Activated T-cell treated with anti-CD3 and anti-CD28 coated beads, Interleukin-2, amount 50 U/mL, for 72 hours (primary cell): ENCODE data around the gene CTPS2. TPM values are rescaled to one million over a fixed set of nuclear protein-coding genes. Genes with fewer than 3 reads are reported as not detected.
"Not testable (repeated sequence)": the region's sequence is repeated elsewhere in the genome, so short reads cannot be mapped to it uniquely, and the experiment has no call there.

ENCODE experiments used
- ATAC-seq, 2 donors: fragments of 150-1000 bp; cut with Tn5 transposase; replicated peaks in 1 of 2; 2 replicates each; pipeline ENCODE4 v1.10.0; 2021; ENCODE audit warnings: moderate library complexity in 2 of 2, mild to moderate bottlenecking in 1 of 2
- DNase-seq, 2 donors: peaks; one replicate each; pipeline ENCODE4 v3.0.0; 2021 to 2022; ENCODE audit warnings: mixed read lengths in 1 of 2
- H3K27ac Mint-ChIP-seq: one replicate; pipeline ENCODE4 v1.8.0; 2022; ENCODE audit warnings: mild to moderate bottlenecking, moderate library complexity, mixed read lengths
- H3K27me3 Mint-ChIP-seq: one replicate; pipeline ENCODE4 v1.8.0; 2022; ENCODE audit warnings: low read depth, mixed read lengths
- H3K36me3 Mint-ChIP-seq, 2 donors: one replicate each; pipeline ENCODE4 v1.8.0; 2022; ENCODE audit warnings: mixed read lengths in 2 of 2, mild to moderate bottlenecking in 1 of 2; ENCODE audit not compliant: insufficient read depth in 2 of 2
- H3K4me1 Mint-ChIP-seq: one replicate; pipeline ENCODE4 v1.8.0; 2022; ENCODE audit warnings: low read depth, mixed read lengths
- H3K4me3 Mint-ChIP-seq, 2 donors: one replicate each; pipeline ENCODE4 v1.8.0; 2022; ENCODE audit warnings: mild to moderate bottlenecking in 2 of 2, mixed read lengths in 2 of 2, moderate library complexity in 2 of 2
- H3K9me3 Mint-ChIP-seq, 2 donors: one replicate each; pipeline ENCODE4 v1.8.0; 2022; ENCODE audit warnings: mixed read lengths in 2 of 2
- total RNA-seq, 2 donors: library from RNA; stranded (reverse); gene quantifications; one replicate each; pipeline ENCODE4 v1.2.3, GENCODE V29; 2022

The CTPS2 gene
- total RNA-seq, 2 donors from 2014 or later = 8.1 to 8.3 TPM

DNA sequence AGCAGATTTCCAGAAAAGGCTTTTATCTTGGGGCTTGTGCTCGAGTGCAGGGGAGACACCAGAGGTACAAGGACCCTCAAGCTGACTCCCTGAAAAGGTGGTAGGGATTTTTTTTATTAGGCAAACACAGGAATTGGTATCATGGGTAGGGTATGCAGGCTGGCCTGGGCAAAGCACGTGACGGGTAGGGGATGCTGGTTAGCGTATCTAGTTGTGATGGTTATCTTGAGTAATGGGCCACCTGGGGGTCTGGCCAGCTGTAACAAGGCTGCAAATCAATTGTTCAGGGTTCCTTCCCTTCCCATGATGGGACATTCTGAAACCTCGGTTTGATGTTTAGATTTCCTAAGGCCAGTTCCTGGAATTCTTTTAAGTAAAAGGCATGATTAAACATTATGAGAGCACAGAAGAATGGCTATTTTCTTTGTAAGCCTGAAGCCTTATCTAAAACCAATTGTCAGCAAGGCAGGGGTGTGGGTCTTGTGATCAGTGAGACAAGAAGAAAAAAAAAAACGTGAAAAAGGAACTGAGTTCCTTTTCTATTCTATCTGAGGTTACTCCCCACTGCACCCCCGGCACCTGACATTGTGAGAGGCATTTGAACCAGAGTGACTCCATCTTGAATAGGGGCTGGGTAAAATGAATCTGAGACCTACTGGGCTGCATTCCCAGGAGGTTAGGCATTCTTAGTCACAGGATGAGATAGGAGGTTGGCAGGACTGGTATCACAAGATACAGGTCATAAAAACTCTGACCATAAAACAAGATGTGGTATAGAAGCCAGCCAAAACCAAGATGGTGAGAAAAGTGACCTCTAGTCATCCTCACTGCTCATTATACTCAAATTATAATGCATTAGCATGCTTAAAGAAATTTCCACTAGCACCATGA, 126.7 kb downstream of the CTPS2 start:
- no peaks in the 10 kb centered on the region for H3K27me3 Mint-ChIP-seq
- peaks cover 5 to 11% of the 10 kb centered on the region in 2 donors for H3K36me3 Mint-ChIP-seq
- ATAC-seq (no peak), DNase-seq (no peak)
- no peak overlapping the region for H3K4me3 Mint-ChIP-seq
- no peak overlapping the region for H3K27ac Mint-ChIP-seq
- H3K9me3 Mint-ChIP-seq = peaks cover 4 to 9% of the 10 kb centered on the region in 2 donors
- H3K4me1 Mint-ChIP-seq = peaks cover 15% of the 10 kb centered on the region

DNA sequence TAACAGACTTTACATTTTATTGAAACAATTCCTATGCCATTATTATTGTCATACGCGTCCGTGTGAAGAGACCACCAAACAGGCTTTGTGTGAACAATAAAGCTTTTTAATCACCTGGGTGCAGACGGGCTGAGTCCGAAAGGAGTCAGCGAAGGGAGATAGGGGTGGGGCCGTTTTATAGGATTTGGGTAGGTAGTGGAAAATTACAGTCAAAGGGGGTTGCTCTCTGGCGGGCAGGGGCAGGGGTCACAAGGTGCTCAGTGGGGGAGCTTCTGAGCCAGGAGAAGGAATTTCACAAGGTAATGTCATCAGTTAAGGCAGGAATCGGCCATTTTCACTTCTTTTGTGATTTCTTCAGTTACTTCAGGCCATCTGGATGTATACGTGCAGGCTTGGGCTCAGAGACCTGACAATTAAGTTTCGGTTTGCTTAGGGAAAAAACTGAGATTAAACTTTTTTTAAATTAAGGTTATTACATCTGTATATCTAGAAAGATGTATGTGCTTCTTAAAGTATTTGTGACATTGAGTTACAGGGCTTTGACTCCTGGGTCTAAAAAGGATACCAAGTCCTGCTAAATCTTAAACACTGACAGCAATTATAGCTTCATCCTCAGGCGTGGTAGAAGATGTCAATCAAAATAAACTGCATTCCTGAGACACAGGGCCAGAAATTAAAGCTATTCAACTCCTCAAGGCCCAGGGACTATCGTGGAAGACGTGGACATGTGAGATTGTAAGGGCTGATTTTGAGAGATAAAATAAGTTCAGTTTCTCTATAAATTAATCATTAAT, 132.3 kb downstream of the CTPS2 start:
- not testable (repeated sequence) for ATAC-seq, H3K4me1 Mint-ChIP-seq, H3K27me3 Mint-ChIP-seq, DNase-seq, H3K27ac Mint-ChIP-seq, H3K4me3 Mint-ChIP-seq
- Mint-ChIP-seq H3K36me3 (peaks cover 7 to 11% of the 10 kb centered on the region in 2 donors), H3K9me3 (peaks cover 5 to 11% of the 10 kb centered on the region in 2 donors)

DNA sequence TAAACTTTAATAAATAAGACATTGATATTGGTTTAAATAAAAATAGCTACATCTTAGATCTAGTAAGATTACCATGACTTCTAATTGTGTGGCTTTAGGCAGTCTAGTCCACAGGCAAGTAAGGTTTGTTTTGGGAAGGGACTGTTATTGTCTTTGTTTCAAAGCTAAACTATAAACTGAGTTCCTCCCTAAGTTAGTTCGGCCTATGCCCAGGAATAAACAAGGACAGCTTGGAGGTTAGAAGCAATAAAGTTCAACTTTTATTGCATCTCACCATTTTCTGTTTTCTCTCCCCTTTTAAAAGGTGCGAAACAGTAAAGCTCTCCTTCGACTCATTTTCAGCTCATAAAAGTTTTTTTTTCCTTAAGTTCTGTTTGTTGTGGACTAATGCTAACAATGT, 133.0 kb downstream of the CTPS2 start:
- Mint-ChIP-seq H3K9me3 (peaks cover 5 to 11% of the 10 kb centered on the region in 2 donors), H3K27ac (no peak overlapping the region), H3K36me3 (peaks cover 7 to 11% of the 10 kb centered on the region in 2 donors), H3K4me3 (no peak overlapping the region), H3K27me3 (peaks cover 9% of the 10 kb centered on the region), H3K4me1 (no peaks in the 10 kb centered on the region)
- DNase-seq (no peak), ATAC-seq (no peak)

DNA sequence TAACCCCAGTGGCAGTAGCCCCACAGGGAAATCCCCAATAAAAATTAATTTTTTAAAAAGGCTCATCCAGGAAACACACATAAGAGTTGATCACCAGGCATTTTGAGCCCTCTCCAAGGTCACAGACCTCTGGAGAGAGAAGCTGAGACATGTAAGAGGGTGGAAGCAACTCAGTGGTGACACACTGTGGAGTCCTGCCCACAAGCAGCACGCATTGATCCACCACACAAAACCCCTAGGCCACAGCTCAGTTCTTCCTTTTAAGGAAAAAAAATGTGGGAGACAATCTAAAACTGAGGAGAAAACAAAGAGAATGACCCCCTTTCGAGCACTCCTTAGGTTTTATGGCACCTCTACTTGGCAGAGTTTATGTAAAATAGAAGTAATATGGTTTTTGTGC, 134.3 kb downstream of the CTPS2 start:
- no peak overlapping the region for H3K27ac Mint-ChIP-seq
- H3K27me3 Mint-ChIP-seq = peaks cover 9% of the 10 kb centered on the region
- H3K36me3 Mint-ChIP-seq = peaks cover 6 to 11% of the 10 kb centered on the region in 2 donors
- ATAC-seq = no peak
- H3K9me3 Mint-ChIP-seq = peaks cover 5% of the 10 kb centered on the region in 2 donors
- H3K4me3 Mint-ChIP-seq = no peak overlapping the region
- DNase-seq = no peak
- no peaks in the 10 kb centered on the region for H3K4me1 Mint-ChIP-seq

DNA sequence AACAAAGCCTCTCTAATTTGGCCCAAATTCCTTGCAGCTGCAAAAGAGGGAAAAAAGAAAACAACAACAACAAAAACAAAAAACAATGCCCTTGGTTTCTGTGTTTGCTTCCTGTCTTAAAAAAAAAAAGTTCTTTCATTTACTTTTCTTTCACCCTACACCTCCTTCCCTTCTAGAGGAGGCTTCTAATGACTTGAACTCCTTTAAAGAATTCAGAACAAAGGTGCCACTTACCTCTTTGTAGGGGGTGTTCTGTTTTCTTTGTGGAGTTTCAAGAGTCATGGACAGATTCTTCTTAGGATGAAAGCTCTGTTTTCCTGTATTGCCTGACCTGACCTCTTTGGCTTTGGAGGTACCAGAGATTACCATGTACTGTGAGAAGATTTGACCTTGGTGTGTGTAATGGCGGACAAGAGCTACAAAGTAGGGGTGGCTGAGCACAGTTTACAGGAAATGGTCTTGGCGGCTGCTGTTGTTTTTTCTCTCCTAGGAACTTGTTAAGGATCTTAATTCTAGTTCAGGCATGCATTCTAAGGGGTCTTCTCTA, 134.9 kb downstream of the CTPS2 start:
- DNase-seq (no peak), ATAC-seq (no peak)
- peaks cover 3 to 4% of the 10 kb centered on the region in 2 donors for H3K9me3 Mint-ChIP-seq
- H3K27ac Mint-ChIP-seq = no peak overlapping the region
- peaks cover 4 to 9% of the 10 kb centered on the region in 2 donors for H3K36me3 Mint-ChIP-seq
- H3K4me1 Mint-ChIP-seq = no peaks in the 10 kb centered on the region
- H3K27me3 Mint-ChIP-seq = peaks cover 9% of the 10 kb centered on the region
- H3K4me3 Mint-ChIP-seq = no peak overlapping the region

DNA sequence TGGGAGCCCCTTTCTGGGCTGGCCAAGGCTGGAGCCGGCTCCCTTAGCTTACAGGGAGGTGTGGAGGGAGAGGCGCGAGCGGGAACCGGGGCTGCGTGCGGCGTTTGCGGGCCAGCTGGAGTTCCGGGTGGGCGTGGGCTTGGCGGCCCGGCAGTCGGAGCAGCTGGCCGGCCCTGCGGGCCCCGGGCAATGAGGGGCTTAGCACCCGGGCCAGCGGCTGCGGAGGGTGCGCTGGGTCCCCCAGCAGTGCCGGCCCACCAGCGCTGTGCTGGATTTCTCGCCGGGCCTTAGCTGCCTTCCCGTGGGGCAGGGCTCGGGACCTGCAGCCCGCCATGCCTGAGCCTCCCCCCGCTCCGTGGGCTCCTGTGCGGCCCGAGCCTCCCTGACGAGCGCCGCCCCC, 137.1 kb downstream of the CTPS2 start:
- not testable (repeated sequence) for H3K9me3 Mint-ChIP-seq, DNase-seq, H3K4me3 Mint-ChIP-seq, H3K27ac Mint-ChIP-seq, H3K36me3 Mint-ChIP-seq, H3K4me1 Mint-ChIP-seq, H3K27me3 Mint-ChIP-seq, ATAC-seq

DNA sequence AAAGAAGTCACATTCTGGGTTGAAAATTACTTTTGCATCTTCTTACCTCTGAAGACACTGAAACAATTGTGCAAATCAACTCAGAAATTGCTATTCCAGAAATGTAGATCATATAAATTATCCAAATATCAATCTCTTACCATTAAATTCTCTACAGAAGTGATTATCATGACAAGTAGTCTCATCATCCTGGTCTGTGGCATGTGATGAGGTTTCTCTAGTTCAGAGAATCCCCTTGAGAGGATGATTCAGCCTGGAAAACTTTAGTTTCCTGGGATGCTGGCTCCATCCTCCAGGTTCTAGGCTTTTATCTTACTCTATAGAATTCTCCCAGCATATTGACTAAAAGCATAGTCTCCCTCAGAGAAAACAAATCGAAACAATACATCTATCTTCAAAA, 138.7 kb downstream of the CTPS2 start:
- Mint-ChIP-seq H3K4me3 (no peak overlapping the region), H3K9me3 (no peaks in the 10 kb centered on the region), H3K27ac (no peak overlapping the region), H3K4me1 (no peaks in the 10 kb centered on the region), H3K27me3 (no peaks in the 10 kb centered on the region), H3K36me3 (no peaks in the 10 kb centered on the region)
- DNase-seq (no peak), ATAC-seq (no peak)

DNA sequence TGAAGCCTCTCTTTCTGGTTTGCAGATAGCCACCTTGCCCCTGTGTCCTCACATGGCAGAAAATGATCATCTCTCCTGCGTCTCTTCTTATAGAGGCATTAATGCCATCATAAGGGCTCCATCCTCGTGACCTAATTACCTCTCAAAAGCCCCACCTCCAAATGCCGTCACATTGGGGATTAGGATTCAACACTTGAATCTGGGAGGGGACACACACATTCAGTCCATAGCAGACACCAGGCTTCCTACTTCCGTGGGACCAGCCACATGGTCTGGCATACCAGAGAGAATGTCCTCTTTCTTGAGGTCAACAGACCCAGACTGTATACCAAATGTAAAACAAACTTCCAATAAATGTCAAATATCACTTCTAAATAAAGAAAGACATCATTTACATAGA, 144.8 kb downstream of the CTPS2 start:
- no peaks in the 10 kb centered on the region for H3K4me1 Mint-ChIP-seq
- no peaks in the 10 kb centered on the region for H3K36me3 Mint-ChIP-seq
- ATAC-seq = no peak
- H3K27me3 Mint-ChIP-seq = no peaks in the 10 kb centered on the region
- no peak overlapping the region for H3K27ac Mint-ChIP-seq
- no peaks in the 10 kb centered on the region for H3K9me3 Mint-ChIP-seq
- DNase-seq = no peak
- no peak overlapping the region for H3K4me3 Mint-ChIP-seq

DNA sequence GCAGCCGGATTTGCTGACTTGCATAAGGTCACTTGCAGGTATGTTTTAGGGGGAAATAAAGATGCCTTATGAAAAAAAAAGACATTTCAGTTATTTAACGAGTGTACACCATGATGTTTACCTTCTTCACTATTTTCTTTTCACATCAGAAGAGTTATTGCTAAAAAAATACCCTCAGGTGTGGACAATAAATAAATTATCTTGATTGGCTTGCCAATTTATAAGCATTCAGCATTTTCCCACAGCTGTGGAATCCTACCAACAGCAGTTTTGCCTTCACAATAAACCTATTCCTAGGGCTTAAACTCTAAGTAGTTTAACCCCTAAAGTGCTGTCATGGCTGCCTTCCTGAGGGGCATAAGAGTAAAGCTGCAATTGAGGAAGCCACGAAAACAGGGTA, 145.9 kb downstream of the CTPS2 start:
- ATAC-seq (no peak), DNase-seq (no peak)
- Mint-ChIP-seq H3K27me3 (no peaks in the 10 kb centered on the region), H3K27ac (no peak overlapping the region), H3K4me3 (no peak overlapping the region), H3K4me1 (no peaks in the 10 kb centered on the region), H3K36me3 (no peaks in the 10 kb centered on the region), H3K9me3 (no peaks in the 10 kb centered on the region)

DNA sequence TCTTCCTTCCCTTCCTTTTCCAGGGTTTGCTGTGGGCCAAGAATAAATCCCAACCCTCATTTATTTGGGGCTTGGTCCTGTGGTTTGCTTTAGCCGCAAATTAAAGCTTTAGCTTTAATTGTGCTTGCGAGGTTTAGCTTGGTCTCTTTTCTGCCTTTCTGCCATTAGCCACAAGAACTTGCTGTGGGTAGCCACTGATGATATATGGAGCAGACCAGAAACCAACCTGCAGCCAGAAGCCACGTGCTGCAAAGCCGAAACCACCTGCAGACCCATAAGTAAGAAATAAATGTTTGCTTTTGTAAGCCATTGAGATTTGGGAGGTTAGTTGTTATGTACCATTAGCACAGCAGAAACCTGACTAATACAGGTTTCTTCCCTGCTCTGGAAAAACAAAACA, 152.3 kb downstream of the CTPS2 start:
- Mint-ChIP-seq H3K4me3 (no peak overlapping the region), H3K9me3 (no peaks in the 10 kb centered on the region), H3K27ac (no peak overlapping the region), H3K36me3 (peaks cover 0 to 2% of the 10 kb centered on the region in 2 donors), H3K4me1 (no peaks in the 10 kb centered on the region), H3K27me3 (peaks cover 7% of the 10 kb centered on the region)
- ATAC-seq (no peak), DNase-seq (no peak)

DNA sequence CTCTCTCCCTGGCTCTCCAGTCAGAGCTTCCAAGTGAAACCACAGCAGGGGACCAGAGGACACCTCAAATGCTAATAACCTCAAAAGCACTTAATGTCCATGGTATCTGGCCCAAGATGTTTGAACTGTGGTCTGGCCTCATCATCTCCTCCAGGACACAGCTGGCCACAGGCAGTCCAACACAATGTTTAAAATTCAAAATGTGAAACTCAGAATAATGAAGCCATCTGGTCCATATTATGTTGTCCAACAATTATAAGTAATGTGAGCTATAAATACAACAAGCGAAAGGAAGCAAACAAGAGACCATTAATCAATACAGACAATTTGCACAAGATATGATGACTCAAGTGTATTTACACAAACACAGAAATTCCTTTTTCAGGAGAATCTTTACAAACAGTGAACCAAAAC, 153.3 kb downstream of the CTPS2 start:
- H3K4me3 Mint-ChIP-seq = no peak overlapping the region

DNA sequence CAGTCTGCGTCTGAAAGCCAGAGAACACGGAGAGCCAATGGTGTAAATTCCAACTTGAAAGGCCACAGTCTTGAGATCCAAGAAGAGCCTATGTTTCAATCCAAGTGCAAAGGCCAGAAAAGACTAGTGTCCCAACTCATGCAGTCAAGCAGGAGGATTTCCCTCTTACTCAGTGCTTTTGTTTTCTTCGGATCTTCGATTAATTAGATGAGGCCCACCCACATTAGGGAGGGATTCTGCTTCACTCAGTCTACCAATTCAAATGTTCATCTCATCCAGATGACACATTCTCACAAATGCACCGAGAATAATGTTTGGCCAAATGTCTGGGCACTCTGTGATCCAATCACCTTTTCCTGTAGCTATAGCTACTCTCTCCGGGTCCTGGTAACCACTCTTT, 154.0 kb downstream of the CTPS2 start:
- H3K27me3 Mint-ChIP-seq = peaks cover 7% of the 10 kb centered on the region
- H3K4me3 Mint-ChIP-seq = no peak overlapping the region
- ATAC-seq (no peak), DNase-seq (no peak)
- no peaks in the 10 kb centered on the region for H3K4me1 Mint-ChIP-seq
- peaks cover 0 to 2% of the 10 kb centered on the region in 2 donors for H3K36me3 Mint-ChIP-seq
- no peaks in the 10 kb centered on the region for H3K9me3 Mint-ChIP-seq
- H3K27ac Mint-ChIP-seq = no peak overlapping the region

More for the DNA sequence above, 153.3 kb downstream of the CTPS2 start:
- no peak overlapping the region for H3K27ac Mint-ChIP-seq
- H3K9me3 Mint-ChIP-seq = no peaks in the 10 kb centered on the region
- H3K36me3 Mint-ChIP-seq = peaks cover 0 to 2% of the 10 kb centered on the region in 2 donors
- ATAC-seq = no peak
- peaks cover 7% of the 10 kb centered on the region for H3K27me3 Mint-ChIP-seq
- DNase-seq = no peak
- no peaks in the 10 kb centered on the region for H3K4me1 Mint-ChIP-seq

DNA sequence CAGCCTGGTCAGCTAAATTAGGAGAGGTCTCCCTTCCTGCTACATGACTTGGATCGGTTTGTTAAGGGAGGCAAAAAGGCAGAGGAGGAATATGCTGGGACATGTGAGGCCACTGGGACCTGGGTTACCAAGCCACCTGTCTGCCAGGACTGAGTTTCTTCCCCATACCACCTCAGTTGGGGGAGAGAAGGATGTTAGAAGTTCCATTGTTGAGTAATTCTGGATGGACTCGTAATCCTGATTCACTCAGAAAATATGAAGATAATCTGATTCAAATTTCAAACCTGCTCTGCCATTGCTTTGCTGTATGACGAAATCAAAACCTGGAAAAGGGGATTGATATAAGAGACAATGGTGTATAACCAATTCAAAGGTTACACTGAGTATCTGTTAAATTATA, 159.9 kb downstream of the CTPS2 start:
- DNase-seq (no peak), ATAC-seq (no peak)
- Mint-ChIP-seq H3K4me1 (no peaks in the 10 kb centered on the region), H3K27me3 (peaks cover 23% of the 10 kb centered on the region), H3K9me3 (no peaks in the 10 kb centered on the region), H3K4me3 (no peak overlapping the region), H3K27ac (no peak overlapping the region), H3K36me3 (peaks cover 0 to 2% of the 10 kb centered on the region in 2 donors)
